ENCODE results near the gene UBXN6.

Gene UBXN6

DNA sequence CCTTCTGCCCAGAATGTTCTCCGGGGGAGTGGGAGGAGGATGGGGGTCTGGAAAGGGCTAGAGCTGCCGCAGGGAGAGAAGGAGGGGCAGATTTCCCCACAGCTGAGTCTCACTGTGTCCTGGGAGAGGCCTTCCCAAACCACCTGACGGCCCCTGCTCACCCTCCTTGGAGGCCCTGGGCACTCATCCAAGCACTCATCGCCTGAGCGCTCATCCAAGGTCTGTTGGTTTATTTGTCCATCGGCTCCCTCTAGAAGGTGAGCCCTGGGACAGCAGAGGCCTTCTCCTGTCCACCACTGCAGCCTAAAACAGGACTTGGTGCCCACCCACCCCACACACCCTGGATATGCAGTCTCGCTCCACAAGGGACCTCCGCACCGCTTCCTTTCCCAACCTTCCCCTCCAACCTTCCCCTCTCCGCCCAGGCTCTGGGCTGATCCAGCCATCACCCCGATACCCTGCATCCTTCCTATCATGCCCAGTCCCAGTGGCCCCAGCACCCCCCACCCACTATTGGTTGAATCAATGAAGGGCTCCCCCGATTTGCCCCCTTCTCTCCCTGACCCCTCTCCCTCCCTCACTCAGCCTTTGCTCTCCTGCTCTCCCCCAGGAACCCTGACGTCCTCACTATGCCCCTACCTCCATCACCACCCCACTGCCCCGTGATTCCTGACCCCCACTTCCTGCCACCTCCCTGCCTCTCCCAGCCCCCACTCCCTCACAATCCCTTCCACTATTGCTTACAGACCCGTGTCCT lies 1.7 kb downstream of the UBXN6 start:
- DNase-seq, result no peak

DNA sequence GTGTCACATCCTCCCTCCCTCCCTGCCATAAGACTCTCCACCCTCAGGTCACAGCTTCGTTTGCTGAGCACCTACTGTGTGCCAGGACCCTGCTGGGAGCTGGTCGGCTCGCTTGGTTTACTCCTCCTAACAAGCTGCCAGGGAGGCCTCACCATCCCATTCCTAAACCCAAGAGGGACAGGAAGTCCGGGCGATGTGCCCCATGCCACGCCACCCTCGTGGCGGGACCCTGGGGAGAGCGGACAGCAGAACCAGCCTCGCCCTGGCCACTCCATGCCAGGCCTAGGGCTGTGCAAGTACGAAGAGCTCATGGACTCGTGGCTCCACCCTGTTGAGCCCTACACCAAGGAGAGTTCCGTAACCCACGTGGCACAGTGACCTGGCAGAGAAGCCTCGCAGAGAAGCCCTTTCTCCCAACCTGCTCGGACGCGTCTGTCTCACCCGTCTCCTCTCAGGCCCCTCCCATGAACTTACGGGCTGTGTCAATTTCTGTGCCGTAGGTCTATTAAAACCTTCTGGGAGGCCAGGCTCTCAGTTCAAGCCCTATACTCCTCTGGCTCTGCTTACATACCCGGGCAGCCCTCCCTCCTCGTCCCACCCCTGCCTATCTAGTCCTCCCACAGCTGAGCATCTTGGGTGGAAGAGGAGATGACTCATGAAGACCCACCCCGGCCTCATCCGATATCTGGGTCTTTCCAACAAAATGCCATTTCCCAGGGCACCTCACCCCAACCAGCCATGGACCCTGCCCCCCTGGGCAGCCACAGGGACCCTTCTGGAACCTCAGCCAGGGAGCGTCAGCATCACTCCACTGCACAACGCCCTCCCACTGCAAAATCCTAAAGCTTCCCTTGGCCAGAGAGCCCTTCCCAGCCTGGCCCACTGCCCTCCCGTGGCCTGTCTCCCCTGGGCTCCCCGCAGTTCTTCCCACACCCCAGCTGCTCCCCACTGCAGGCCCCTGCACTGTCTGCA lies 2.6 kb downstream of the UBXN6 start:
- DNase-seq, result no peak

DNA sequence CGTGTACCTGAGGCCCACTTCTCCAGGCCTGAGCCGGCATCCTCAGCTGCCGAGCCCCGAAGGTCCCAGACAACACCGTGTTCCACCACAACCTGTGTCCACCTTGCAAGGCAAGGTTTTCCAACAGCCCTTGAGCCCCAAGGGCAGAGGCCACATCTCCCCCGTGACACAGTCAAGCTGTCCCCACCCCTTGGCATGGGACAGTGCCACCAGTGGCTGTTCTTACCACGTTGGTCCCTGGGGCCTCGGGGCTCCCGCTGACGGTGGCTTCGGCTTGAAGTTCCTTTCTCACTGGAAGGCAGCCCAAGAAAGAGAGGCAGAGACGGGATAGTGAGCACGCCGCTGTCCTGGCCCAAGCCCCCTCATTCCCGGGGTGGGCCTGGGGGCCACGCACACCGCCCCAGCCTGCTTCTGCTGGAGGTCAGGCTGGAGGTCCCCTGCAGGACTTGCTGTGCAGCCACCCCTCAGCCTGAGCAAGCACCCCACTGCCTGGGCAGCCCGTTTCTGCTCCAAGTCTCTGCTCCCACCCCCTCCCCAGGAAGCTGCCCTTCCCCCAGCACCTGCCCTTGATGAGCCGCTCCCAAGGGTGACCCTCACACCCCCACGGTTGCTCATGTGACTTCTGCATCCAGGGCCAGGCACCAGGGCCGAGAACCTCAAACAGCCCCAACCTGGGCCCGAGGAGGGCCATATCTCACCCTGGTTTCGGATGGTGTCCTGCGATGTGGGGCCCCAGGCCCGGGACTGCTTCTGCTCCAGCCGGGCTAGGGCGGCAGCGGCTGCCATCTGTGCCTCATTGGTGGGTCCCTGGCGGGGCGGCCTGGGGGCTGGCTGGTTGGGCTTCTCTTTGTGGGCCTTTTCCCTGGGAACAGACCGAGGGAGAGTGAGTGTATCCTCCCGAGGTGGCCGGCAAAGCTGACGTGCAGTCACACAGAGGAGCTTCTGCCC lies 4.1 kb downstream of the UBXN6 start:
- no peak for DNase-seq

DNA sequence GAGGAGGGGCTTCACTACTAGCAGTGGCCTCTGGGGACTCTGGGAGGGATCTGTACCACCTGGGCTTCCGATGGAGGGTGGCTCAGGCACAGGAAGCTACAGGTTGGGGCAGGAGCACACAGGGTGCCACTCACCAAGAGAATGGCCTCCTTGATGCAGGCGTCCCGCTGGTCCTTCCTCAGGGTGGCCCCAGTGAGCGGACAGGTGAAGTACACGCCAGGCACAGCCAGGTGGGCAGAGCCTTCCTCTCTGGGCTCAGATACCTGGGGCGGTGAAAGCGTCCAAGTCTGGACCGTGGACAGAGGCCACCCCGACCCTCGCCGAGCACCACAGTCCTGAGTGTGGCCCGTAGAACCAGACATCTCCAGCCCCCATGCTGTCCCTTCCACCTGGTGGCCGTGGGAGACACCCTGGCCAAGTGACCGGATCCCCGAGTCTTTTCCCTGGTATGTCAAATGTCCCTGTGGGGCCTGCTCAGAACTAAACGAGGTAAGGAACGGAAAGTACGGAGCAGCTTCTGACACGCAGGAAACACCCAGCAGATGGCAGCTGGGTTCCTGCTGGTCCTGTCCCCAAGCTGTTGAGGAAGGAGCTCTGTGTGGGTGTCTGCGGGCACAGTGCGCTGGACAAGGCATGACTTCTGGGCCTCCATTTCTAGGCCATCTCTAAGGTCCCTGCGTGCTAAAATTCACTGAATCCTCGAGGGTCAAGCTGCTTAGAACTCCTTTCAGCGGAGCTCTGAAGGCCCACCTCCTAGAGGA lies 5.2 kb downstream of the UBXN6 start:
- no peak for DNase-seq

DNA sequence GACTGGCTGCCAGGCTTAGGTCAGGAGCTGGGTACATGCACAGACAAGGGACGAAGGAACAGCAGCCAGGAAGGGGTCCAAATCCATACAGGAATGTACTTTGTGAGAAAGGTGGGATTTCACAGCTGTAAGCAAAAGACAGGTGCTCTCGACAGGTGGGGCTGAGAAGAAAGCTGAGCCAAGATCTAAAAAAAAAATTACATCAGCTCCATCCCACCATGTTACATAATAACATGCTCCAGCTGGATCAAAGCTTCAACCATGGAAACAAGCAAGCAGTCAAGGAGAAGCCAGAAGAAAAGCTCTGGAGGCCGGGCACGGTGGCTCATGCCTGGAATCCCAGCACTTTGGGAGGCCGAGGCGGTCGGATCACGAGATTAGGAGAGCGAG lies 8.0 kb downstream of the UBXN6 start:
- DNase-seq, result no peak

DNA sequence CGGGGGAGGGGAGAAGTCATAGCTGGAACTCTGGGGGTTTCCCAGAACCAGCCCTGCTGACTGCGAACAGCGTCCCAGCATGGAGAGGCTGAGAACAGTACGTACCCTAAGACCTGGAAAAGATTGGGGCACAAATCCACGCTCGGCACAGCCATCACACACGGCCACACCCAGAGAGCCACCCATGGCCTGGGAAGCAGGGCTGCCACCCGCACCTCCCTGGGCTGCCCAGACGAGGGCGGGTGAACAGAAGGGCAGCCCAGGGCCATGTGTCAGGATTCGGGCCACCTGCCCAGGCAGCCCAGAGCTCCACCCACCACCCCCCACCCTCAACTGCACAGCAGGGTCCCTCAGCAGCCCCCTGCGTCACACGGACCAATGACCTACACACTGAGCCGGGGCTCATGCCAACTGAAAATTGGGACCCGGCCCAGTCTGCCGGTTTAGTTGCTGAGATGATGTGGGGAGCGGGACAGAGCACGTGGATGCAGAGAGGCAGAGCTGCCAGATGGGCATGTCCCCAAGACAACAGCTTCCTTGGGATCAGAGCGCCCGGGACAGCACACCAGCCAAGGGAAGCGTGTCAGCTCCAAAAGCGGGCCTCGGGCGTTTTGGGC lies 8.5 kb downstream of the UBXN6 start:
- DNase-seq, result no peak

DNA sequence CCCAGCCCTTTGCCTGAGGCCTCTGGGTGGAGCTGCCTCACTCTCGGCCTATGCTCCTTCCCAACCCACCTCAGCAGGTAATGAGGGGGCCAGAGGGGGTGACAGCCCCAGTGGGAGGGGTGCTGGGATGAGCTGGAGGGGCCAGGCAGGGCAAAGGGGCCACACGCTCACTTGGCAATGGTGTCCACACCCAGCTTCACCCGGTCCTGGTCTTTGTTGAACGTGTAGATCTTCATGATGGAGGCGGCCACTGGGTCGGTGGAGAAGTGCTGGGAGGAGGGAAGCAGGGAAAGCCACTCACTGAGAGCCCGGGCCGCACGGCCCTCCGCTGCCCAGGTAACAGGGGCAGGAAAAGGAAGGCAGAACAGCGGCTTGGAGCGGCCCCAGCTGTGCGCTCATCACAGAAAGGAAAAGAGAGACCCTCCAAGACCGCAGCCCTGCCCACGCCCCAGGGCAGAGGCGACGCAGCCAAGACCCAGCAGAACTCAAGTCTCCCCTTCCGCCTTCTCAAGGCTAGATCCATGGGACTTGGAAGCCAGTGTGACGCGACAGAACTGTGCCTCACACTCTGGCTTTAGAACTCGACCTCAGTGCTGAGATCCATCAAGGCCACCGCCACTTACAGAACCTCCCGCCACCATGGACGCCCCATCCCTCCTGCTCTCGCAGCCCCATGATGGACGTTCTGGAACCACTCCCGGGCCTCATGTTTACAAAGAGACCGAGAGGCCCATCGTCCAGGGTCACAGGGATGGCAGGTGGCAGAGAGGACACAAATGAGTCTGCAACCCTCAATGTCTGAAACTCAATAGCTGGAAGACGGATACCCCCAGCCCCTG lies 9.2 kb downstream of the UBXN6 start:
- no peak for DNase-seq

DNA sequence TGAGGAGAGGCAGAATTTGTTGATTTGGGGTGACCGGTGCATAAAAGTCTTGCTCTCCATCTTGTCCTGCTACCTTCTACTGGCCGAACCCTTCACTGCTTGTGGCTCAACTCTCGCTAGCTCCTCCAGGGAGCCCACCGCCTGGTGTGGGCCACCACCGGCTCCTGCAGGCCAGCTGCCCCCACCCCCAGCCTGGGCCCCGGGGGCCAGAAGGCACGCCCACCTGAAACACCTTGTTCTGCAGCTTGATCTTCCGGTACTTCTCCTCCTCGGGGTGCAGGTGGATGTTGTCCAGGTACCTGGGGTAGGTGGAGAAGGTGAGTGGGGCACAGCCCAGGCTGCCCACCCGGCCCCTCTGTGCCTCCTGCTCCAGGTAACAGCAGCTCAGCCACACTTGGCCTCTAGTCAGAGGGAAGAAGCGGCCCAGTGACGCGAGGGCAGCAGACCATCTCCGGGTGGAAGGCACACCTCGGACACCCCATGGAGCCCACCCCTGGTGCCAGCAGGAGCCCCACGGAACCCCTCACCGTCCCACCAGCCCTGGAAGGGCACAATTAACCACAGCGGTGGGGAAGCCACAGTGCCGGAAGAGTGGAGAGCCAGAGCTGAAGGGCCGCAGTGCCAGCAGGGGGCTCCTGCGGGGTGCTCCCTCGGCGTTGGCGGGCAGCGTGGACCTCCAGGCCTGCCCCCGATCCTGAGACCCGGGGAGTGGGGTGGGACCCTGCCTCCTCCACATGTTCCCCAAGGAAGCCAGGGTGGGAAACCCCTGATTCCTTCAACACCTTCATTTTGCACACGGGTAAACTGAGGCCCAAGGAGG lies 10.1 kb downstream of the UBXN6 start:
- no peak for DNase-seq

DNA sequence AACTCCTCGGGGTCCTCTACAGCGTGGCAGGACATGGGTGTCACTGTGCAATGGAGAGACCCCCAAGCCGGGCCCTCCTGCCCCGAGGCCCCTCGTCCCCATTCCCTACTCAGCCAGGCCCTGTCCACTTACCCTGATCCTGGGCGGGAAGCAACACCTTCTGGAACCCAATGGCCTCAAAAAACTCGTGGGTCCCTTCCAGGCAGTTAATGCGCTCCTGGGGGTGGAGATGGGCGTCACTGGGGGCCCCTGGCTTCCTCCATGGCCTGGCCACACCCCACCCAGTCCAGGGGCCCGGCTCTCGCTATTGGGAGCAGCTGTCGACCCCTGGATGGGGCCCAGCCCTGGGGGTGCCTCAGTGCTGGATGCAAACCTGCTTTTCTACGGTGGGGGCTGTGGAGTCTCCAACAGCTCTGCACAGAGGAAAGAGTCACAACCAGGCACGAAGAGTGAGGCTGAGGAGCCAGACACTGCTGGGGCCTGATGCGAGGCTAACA lies 10.8 kb downstream of the UBXN6 start:
- no peak for DNase-seq

DNA sequence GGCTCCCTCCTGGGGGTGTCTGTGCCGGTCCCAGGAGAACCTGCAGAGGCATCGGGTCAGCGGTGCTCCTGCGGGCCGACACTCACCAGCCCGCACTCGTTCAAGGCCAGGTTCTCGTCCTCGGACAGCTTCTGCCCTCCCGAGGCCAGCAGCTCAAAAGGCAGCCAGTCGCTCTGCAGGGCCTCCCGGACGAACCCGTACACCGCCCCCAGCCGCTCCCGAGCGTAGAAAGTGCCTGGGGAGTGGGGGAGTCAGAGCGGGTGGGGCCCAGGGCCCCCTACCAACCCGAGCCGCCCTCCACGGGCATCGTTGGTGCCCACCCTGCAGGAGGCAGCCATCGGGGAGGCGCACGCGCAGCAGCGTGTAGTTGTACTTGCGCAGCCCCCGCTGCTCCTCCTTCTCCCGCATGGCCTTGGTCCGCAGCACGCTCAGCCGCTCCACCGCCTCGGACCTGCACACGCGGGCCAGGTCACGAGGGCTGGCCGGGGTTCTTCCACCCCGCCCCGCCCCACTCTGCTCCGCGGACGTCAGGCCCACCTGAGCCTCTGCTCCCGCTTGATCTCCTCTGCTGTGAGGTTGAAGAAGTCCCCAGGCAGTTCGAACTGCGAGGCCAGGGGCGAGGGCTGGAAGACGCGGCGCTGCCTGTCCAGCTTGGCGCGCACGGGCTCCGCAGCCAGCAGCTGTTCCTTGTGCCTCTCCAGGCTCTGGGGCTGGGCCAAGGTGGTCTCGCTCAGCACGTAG lies 11.5 kb downstream of the UBXN6 start:
- no peak for DNase-seq

DNA sequence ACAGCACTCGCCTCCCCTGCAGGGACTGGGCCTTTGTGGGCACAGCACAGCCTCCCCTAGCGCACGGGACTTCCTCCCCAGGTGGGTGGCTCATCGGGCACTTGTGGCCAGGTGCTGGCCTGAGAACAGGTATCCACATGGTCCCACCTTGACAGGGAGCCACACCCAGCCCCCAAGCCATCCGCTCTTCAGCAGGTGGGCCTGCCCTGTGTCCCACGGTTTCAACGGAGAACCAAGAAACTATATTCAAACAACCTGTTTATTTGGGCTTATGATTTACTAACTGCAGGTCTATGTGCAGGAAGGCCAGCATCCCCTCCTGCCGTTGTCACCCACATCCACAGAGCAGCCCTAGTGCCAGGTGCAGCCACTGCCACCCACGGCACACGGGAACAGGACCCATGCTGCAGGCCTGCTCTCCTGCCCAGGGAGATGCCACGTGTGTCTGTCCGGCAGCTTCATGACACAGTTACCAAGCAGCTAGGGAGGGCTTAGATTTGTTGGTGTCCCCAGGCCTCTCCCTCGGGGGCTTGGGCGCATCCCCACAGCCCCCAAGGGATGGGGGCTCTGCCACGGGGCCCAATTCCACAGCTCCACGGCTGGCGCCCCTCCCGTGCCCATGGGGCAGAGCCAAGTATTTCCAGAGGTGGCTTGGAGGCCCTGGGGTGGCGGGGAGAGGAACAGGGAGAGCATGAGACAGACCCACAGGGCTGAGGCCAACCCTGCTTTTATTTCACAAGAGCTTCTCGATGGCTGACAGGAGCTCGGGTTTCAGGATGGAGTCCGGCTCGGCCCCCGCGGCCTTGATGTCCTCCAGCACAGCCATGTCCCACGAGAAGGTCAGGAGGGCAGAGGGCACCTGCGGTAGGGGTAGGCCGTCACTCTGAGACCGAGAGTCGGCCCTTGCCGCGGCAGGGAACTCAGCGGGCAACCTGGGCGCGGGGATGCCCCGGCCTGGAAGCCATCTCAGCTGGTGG lies 12.5 kb downstream of the UBXN6 start:
- no peak for DNase-seq

DNA sequence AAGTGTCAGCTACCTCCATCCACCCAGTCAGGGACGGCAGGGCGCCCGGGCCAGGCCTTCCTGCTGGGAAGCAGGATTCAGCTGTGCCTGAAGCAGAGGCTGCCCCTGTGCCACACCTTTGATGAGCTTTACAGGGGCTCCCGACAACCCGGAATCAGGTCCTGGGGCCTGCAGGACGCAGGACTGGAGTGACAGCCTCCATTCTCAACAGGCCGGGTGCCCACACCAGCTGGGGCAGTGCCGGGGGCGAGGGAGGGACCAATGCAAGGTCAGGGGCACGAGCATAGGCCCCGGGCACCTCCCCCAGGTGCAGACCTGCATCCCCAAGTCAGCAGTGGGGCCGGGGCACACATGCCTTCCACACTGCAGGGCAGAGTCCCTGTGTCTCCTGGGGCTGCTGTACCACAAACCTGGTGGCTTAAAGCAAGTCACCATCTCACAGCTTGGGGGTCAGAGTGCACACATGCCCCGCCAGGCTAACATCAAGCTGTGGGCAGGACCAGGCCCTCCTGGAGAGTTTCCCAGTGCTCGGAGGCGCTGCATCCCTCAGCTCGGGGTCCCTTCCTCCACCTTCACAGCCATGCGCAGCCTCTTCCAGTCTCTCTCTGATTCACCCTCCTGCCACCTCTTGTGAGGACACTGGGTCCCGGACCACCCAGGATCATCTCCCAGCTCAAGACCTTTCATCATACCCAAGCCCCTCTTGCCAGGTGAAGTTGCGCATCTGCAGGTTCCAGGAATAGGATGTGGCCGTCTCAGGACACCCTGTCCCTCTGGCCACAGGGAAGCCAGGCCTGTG lies 13.4 kb downstream of the UBXN6 start:
- no peak for DNase-seq

DNA sequence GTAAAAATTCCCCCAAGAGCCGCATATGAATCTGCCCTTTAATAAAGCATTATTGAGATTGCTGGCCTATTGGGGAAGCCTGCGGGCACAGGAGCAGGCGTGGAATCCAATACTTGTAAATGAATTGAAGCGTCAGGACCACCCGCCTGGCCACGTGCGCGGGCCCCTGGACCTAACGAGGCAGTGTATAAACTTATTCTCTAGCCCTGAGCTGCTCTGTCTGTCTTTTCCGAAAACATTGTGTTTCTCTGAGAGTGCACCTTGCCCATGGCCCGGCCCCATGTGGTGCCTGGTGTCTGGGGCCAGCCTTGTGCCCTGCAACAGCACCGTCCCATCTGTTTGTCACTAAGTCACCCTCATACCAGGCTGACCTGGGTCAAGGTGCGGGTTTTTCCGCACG lies 14.4 kb downstream of the UBXN6 start:
- no peak for DNase-seq

DNA sequence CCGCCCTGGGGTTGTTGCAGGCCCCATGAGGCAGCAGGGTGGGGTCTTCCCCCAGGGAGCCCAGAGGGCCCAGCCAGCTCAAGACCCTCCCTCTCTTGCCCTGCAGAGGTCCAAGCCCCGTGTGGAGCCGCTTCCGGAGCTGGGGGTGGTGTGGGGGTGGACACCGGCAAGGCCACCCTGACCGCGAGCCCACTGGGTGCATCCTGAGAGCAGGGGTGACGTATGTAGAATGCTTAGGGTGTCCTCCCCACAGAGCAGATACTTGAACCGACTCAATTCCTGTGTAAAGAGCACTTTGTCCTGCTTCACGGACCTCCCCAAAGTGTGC lies 14.8 kb downstream of the UBXN6 start:
- no peak for DNase-seq

DNA sequence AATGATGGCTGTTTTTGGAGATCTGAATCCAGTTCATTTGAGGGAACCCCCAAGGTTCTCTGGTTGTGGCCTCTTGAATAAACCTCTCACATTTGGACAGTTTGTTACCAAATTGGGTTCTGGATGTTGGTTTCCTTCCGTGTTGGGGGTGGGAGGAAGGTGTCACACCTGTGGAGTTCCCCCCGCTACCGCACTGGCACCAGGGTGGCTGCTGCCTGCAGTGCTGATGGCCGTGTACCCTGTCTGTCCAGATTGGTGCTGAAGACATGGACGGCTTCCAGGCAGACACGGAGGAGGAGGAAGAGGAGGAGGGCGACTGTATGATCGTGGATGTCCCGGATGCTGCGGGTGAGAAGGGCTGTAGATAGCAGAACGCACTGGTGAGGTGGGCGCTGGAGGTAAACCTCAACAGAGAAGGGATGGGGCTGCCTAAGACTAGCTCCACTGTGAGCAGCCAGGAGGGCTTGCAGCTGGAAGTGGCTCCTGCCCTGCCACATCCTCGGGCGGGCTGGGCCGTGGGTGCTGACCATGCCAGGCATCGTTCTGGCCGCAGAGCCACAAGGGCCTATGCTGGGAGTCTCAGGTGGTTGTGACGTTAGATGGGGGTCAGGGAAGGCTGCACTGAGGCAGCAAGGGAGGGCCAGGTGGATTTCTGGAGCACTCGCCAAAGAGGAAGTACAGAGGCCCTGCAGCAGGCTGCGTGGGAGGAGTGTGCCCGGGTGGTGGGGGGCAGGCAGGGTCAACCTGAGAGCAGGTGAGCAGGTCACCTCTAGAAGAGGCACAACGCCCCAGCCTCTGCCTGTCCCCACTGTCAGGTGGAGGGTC lies 15.4 kb downstream of the UBXN6 start:
- no peak for DNase-seq

DNA sequence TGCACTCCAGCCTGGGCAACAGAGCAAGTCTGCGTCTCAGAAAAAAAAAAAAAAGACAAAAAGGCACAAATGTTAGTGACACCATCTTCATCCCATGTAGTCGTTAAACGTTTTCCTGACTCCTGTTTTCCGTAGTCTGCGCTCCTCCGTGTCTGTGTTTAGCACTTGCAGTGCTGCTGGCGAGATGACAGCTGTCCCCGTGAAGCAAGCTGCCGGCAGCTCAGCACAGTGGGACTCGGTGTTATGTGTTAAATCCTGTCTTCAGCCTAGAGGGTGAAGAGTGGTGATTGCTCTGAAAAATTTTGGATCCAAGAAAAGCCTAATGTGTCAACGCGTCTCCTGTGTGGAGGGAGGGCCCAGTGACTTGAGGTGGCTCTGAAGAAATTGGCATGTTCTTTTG lies 18.4 kb downstream of the UBXN6 start:
- no peak for DNase-seq
